Mesothelial cell of epicardium (in vitro differentiated cells): ENCODE results near the gene TMX1. TPM values are rescaled to one million over a fixed set of nuclear protein-coding genes. Genes with fewer than 3 reads are reported as not detected.

ENCODE experiments used
- DNase-seq, 2 experiments: peaks; one replicate each; pipeline ENCODE4 v3.0.0; 2021; ENCODE audit warnings: low spot score in 2 of 2; ENCODE audit not compliant: unreplicated experiment in 2 of 2
- H3K27ac Mint-ChIP-seq: 2 replicates; pipeline ENCODE4 v1.8.0; 2021; ENCODE audit warnings: mixed read lengths
- H3K27me3 Mint-ChIP-seq: 2 replicates; pipeline ENCODE4 v1.8.0; 2021; ENCODE audit warnings: low read depth, mixed read lengths
- H3K36me3 Mint-ChIP-seq: 2 replicates; pipeline ENCODE4 v1.8.0; 2021; ENCODE audit warnings: mixed read lengths
- H3K4me1 Mint-ChIP-seq: 2 replicates; pipeline ENCODE4 v1.8.0; 2021; ENCODE audit warnings: mixed read lengths
- H3K4me3 Mint-ChIP-seq: 2 replicates; pipeline ENCODE4 v1.8.0; 2021; ENCODE audit warnings: mild to moderate bottlenecking, moderate library complexity, mixed read lengths
- H3K9me3 Mint-ChIP-seq: 2 replicates; pipeline ENCODE4 v1.8.0; 2021; ENCODE audit warnings: mixed read lengths
- total RNA-seq: library from RNA; stranded (reverse); gene quantifications from 3 replicates; pipeline ENCODE4 v1.2.1, GENCODE V29; 2021
- TF ChIP-seq, protein P1 (sequence below): fragments of 200-600 bp; sonication (generic); IDR thresholded peaks from one replicate; pipeline ENCODE4 v1.5.0; 2021; ENCODE audit warnings: antibody characterized with exemption; ENCODE audit not compliant: unreplicated experiment

Gene TMX1
- total RNA-seq, 1 donor from 2014 or later: 23.6 TPM

DNA sequence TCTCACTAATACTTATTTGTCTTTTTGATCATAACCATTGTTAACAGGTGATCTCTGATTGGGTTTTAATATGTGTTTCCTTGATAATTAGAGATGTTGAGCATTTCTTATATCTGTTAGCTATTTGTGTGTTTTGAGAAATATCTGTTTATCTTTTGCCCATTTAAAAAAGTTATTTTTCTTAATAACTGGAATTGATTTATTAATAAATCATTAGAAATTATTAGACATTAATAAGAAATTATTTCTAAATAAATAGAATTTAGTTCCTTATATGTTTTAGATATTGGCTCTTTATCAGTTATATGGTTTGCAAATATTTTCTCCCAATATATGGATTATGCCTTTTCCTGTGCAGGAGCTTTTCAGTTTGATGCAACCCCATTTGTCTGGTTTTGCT, 18.7 kb downstream of the TMX1 start:
- H3K9me3 Mint-ChIP-seq: peaks cover 18% of the 10 kb centered on the region
- TF ChIP-seq, protein P1, sequence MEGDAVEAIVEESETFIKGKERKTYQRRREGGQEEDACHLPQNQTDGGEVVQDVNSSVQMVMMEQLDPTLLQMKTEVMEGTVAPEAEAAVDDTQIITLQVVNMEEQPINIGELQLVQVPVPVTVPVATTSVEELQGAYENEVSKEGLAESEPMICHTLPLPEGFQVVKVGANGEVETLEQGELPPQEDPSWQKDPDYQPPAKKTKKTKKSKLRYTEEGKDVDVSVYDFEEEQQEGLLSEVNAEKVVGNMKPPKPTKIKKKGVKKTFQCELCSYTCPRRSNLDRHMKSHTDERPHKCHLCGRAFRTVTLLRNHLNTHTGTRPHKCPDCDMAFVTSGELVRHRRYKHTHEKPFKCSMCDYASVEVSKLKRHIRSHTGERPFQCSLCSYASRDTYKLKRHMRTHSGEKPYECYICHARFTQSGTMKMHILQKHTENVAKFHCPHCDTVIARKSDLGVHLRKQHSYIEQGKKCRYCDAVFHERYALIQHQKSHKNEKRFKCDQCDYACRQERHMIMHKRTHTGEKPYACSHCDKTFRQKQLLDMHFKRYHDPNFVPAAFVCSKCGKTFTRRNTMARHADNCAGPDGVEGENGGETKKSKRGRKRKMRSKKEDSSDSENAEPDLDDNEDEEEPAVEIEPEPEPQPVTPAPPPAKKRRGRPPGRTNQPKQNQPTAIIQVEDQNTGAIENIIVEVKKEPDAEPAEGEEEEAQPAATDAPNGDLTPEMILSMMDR: no peak
- DNase-seq: no peak
- H3K4me1 Mint-ChIP-seq: no peaks in the 10 kb centered on the region
- peaks cover 40% of the 10 kb centered on the region for H3K36me3 Mint-ChIP-seq
- H3K27ac Mint-ChIP-seq: no peak overlapping the region
- H3K27me3 Mint-ChIP-seq: no peaks in the 10 kb centered on the region
- H3K4me3 Mint-ChIP-seq: no peak overlapping the region

DNA sequence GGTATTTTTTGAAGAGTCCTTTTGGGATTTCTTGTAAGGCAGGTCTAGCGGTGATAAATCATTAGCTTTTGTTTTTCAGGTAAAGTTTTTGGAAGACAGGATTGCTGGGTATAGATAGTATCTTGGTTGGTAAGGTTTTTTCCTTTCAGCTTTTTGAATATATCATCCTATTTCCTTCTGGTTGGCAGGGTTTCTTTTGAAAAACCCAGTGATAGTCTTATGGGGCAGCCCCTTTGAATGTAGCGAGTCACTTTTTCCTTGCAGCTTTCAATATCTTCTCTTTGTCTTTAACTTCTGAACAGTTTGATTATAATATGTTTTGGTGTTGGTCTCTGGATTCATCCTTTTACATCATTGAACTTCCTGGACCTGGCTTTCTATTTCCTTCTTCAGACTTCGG, 20.2 kb downstream of the TMX1 start:
- Mint-ChIP-seq H3K36me3 (peaks cover 36% of the 10 kb centered on the region), H3K27me3 (no peaks in the 10 kb centered on the region), H3K4me3 (no peak overlapping the region), H3K4me1 (peaks cover 1% of the 10 kb centered on the region), H3K27ac (no peak overlapping the region), H3K9me3 (peaks cover 18% of the 10 kb centered on the region)
- TF ChIP-seq, protein P1: no peak
- DNase-seq: no peak

DNA sequence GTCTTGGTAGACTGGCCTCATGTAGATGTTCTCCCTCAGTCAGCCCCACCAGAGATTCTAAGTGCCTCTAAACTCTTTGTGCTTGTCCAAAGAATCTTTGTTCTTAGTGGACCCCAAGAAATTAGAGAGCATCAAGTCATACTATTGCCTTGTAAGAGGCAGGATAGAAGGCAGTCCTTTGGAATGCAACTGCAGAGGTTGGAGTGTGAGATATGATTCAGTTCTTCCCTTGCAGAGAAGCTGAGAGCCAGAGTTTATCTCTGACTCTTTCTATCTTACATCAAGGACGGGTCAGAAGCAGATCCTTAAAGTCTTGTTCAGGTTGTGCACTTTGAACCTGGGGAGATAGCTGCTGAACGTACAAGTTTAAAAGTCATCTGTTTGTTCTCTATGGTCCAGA, 21.1 kb downstream of the TMX1 start:
- Mint-ChIP-seq H3K27me3 (no peaks in the 10 kb centered on the region), H3K4me3 (no peak overlapping the region), H3K9me3 (peaks cover 18% of the 10 kb centered on the region), H3K4me1 (peaks cover 2% of the 10 kb centered on the region), H3K36me3 (peaks cover 32% of the 10 kb centered on the region), H3K27ac (no peak overlapping the region)
- TF ChIP-seq, protein P1: no peak
- DNase-seq: no peak

DNA sequence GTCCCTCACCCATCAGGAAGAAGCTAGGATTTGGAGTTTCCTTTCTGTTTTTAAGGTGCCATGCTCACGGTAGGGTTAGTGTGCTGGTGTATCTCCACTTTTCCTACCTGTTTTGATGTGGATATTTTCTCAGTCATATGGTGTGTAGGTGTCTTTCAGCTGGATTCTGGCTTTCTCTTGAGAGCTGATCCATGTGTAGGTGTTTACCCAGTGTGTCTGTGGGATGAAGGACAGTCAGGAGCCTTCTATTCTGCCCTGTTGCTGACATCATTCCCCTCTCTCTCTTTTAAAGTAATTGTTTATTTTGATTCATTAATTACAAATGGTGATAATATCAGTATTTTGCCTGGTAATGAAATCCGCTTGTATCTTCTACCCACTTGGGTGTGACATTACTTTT, 22.8 kb downstream of the TMX1 start:
- Mint-ChIP-seq H3K36me3 (peaks cover 27% of the 10 kb centered on the region), H3K27me3 (no peaks in the 10 kb centered on the region), H3K4me3 (no peak overlapping the region), H3K9me3 (peaks cover 18% of the 10 kb centered on the region), H3K4me1 (peaks cover 2% of the 10 kb centered on the region), H3K27ac (no peak overlapping the region)
- TF ChIP-seq, protein P1: no peak
- DNase-seq: no peak

DNA sequence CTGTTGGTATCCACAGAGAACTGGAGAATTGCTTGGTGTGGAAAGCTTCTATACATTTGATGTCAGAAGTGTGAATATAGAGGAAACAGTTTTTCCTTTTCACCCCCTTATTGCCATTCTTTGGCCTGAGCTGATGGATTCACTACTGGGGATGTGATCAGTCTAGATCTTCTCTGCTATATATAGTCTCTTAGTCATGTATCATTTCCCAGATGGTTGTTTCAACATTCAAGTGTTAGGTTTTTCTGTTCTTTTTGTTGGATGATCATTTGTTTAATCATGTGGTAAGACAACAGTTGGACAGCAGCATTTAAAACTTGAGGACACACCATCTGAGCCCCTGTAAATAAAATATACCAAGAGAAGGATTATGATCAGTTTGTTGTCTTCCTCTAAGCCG, 29.6 kb downstream of the TMX1 start:
- H3K27me3 Mint-ChIP-seq: no peaks in the 10 kb centered on the region
- H3K27ac Mint-ChIP-seq: no peak overlapping the region
- TF ChIP-seq, protein P1: no peak
- peaks cover 2% of the 10 kb centered on the region for H3K4me1 Mint-ChIP-seq
- no peaks in the 10 kb centered on the region for H3K36me3 Mint-ChIP-seq
- H3K4me3 Mint-ChIP-seq: no peak overlapping the region
- no peaks in the 10 kb centered on the region for H3K9me3 Mint-ChIP-seq
- DNase-seq: no peak

DNA sequence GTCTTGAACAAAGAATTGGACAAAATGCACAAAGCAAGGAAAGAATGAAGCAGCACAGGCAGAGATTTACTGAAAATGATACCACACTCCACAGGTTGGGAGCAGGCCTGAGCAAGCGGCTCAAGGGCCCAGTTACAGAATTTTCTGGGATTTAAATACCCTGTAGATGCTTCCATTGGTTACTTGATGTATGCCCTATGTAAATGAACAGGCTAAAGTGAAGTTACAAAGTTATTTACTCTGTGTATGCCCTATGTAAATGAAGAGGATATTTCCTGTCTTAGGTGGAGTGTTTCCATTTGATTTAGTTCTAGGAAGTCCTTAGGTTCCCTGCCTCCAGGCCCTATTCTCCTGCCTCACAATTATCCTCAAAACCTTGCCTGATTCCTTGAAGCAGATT, 36.6 kb downstream of the TMX1 start:
- H3K4me1 Mint-ChIP-seq: peaks cover 2% of the 10 kb centered on the region
- TF ChIP-seq, protein P1: no peak
- no peak overlapping the region for H3K27ac Mint-ChIP-seq
- H3K4me3 Mint-ChIP-seq: no peak overlapping the region
- no peak for DNase-seq
- H3K27me3 Mint-ChIP-seq: no peaks in the 10 kb centered on the region
- no peaks in the 10 kb centered on the region for H3K36me3 Mint-ChIP-seq
- H3K9me3 Mint-ChIP-seq: no peaks in the 10 kb centered on the region
